Subcutaneous adipose tissue (tissue), 4 donors: Measurements from ENCODE around the gene MRPL53. TPM values are rescaled to one million over a fixed set of nuclear protein-coding genes. Genes with fewer than 3 reads are reported as not detected.

Experiments
- CTCF ChIP-seq: fragments of 450-650 bp; IDR thresholded peaks from one replicate; pipeline ENCODE4 v1.5.1; 2016; ENCODE audit warnings: low read depth, mild to moderate bottlenecking, control low read depth, antibody characterized with exemption, moderate library complexity
- total RNA-seq, 4 donors: library from RNA; depleted of rRNA; stranded (reverse); fragments of >200 nt; gene quantifications; one replicate each; pipeline ENCODE4 v1.1.0, GENCODE V29; 2016

The MRPL53 gene
- total RNA-seq, 4 donors from 2014 or later, result 31.3 to 41.8 (median 33.5) TPM

GRCh38 chr2:74493546-74493945, 21.1 kb upstream of the MRPL53 start:
- no peak for TF ChIP-seq CTCF

- TF ChIP-seq CTCF, result no peak
These were observed 19.4 kb upstream of the MRPL53 start for GRCh38 chr2:74491648-74492544.

- no peak for TF ChIP-seq CTCF
These were observed 17.4 kb upstream of the MRPL53 start for GRCh38 chr2:74489906-74490305.

- TF ChIP-seq CTCF, result no peak
These were observed 16.4 kb upstream of the MRPL53 start for GRCh38 chr2:74488643-74489481.

GRCh38 chr2:74486141-74486540, 13.7 kb upstream of the MRPL53 start:
- TF ChIP-seq CTCF, result no peak

- TF ChIP-seq CTCF, result no peak
These were observed 10.6 kb upstream of the MRPL53 start, which contains the start of the genes CCDC142 and TTC31 for GRCh38 chr2:74482801-74483674. Gene CCDC142 (minus strand): TSS chr2:74482998. CDS start chr2:74482837, 161 bp downstream. Gene TTC31 (plus strand): TSS chr2:74483081. CDS start chr2:74483096, 15 bp downstream.
